GM23248 (cell line): ENCODE measurements around the gene DENND5B.

ENCODE experiments used
- EZH2 ChIP-seq: fragments of 200-600 bp; sonication (generic); IDR thresholded peaks from 2 replicates; pipeline ENCODE4 v1.6.1; 2018; ENCODE audit warnings: antibody characterized with exemption, mild to moderate bottlenecking; ENCODE audit not compliant: insufficient read depth, poor library complexity, severe bottlenecking
- EZH2phosphoT487 ChIP-seq: fragments of 200-600 bp; sonication (generic); IDR thresholded peaks from 2 replicates; pipeline ENCODE4 v1.6.1; 2018; ENCODE audit warnings: antibody characterized with exemption, moderate library complexity, mild to moderate bottlenecking, low read depth; ENCODE audit not compliant: insufficient read depth

- TF ChIP-seq EZH2 = no peak
- no peak for TF ChIP-seq EZH2phosphoT487
Measured at GRCh38 chr12:31387466-31387865, 203.5 kb downstream of the DENND5B start.
